ENCODE results near the gene DSC2.
A peak's percentile ranks its signal among the peaks of the same experiment; 100 is the strongest.
"Not testable (repeated sequence)": the region's sequence is repeated elsewhere in the genome, so short reads cannot be mapped to it uniquely, and the experiment has no call there.

The DSC2 gene

GRCh38 chr18:31042406-31043181, 59.6 kb downstream of the DSC2 start, which contains the start of gene DSC3:
TSS of gene DSC3 (minus strand) at chr18:31042742. CDS start at chr18:31042660, 82 bp downstream.
- peak; percentile 27 for DNase-seq

GRCh38 chr18:31042084-31042405, 60.2 kb downstream of the DSC2 start:
- no peak for DNase-seq

- DNase-seq = no peak
Measured at GRCh38 chr18:31041271-31042083, 60.7 kb downstream of the DSC2 start.

- DNase-seq = no peak
Measured at GRCh38 chr18:31040686-31041270, 61.4 kb downstream of the DSC2 start.

GRCh38 chr18:31039426-31039825, 62.8 kb downstream of the DSC2 start:
- DNase-seq = no peak

GRCh38 chr18:31037686-31038085, 64.5 kb downstream of the DSC2 start:
- DNase-seq = not testable (repeated sequence)

- DNase-seq = no peak
Measured at GRCh38 chr18:31034541-31034940, 67.7 kb downstream of the DSC2 start.

GRCh38 chr18:31030574-31031278, 71.5 kb downstream of the DSC2 start:
- no peak for DNase-seq

- no peak for DNase-seq
Measured at GRCh38 chr18:31015715-31016434, 86.3 kb downstream of the DSC2 start.

GRCh38 chr18:31011455-31011854, 90.8 kb downstream of the DSC2 start:
- DNase-seq = not testable (repeated sequence)

- no peak for DNase-seq
Measured at GRCh38 chr18:31010601-31011000, 91.6 kb downstream of the DSC2 start.

All from NCI-H748 treated with DMSO at 0.1 percent for 48 hours (cell line).